IMR-90 (cell line): ENCODE results near the gene FEM1B. TPM values are rescaled to one million over a fixed set of nuclear protein-coding genes. Genes with fewer than 3 reads are reported as not detected.

Source experiments
- ATAC-seq: fragments of 200-7000 bp; cut with Tn5 transposase; 2 replicates; pipeline ENCODE4 v1.9.1; 2020; ENCODE audit warnings: low read depth, mild to moderate bottlenecking, moderate library complexity
- BruUV-seq: library from RNA; stranded (reverse); fragments of 400-500 nt; replicated peaks from 2 replicates; lab custom pipeline; 2021; lab: Mats Ljungman, UMichigan
- CTCF ChIA-PET: fragments of 300-600 bp; formaldehyde crosslinking; extraction: SDS; loops from one replicate; lab custom pipeline; 2021; ENCODE audit warnings: antibody characterized with exemption; lab: Yijun Ruan, JAX
- POLR2A ChIA-PET: fragments of 300-600 bp; sonication (Branson Sonifier 250); formaldehyde crosslinking; loops from one replicate; lab custom pipeline; 2022; ENCODE audit warnings: antibody characterized with exemption; ENCODE audit not compliant: unreplicated experiment; lab: Charles Lee
- DNase-seq: peaks from one replicate; pipeline ENCODE4 v3.0.0; 2013
- H2AFZ ChIP-seq: replicated peaks from 2 replicates; pipeline ENCODE3; 2013; ENCODE audit warnings: low read length, mild to moderate bottlenecking; ENCODE audit not compliant: poor library complexity
- H2AK5ac ChIP-seq: 2 replicates; pipeline ENCODE4 v1.6.1; 2013; ENCODE audit warnings: low read depth, low read length, inconsistent platforms
- H2AK9ac ChIP-seq: replicated peaks from 2 replicates; pipeline ENCODE3; 2013; ENCODE audit warnings: mild to moderate bottlenecking, low read depth, low read length, moderate library complexity; ENCODE audit not compliant: poor library complexity
- H2BK120ac ChIP-seq: 2 replicates; pipeline ENCODE4 v1.6.1; 2013; ENCODE audit warnings: low read depth, low read length, inconsistent platforms
- H2BK15ac ChIP-seq: 3 replicates; pipeline ENCODE4 v1.6.1; 2013; ENCODE audit warnings: low read depth, low read length, inconsistent platforms
- H2BK20ac ChIP-seq: 2 replicates; pipeline ENCODE4 v1.6.1; 2013; ENCODE audit warnings: low read depth, mild to moderate bottlenecking, inconsistent platforms, low read length, moderate library complexity
- H2BK5ac ChIP-seq: 2 replicates; pipeline ENCODE4 v1.6.1; 2013; ENCODE audit warnings: mild to moderate bottlenecking, low read depth, low read length, inconsistent platforms; ENCODE audit not compliant: poor library complexity, severe bottlenecking
- H3K14ac ChIP-seq: replicated peaks from 2 replicates; pipeline ENCODE4 v1.6.1; 2013; ENCODE audit warnings: low read depth, low read length, inconsistent platforms
- H3K18ac ChIP-seq: 2 replicates; pipeline ENCODE4 v1.6.1; 2013; ENCODE audit warnings: low read depth, low read length, control low read depth
- H3K23ac ChIP-seq: 2 replicates; pipeline ENCODE4 v1.6.1; 2013; ENCODE audit warnings: low read depth, low read length, inconsistent platforms
- H3K27ac ChIP-seq: 2 replicates; pipeline ENCODE4 v1.5.1; 2013; ENCODE audit warnings: mild to moderate bottlenecking, control low read depth, low read length; ENCODE audit not compliant: insufficient read depth
- H3K27me3 ChIP-seq: 2 replicates; pipeline ENCODE4 v1.6.1; 2013; ENCODE audit warnings: low read length; ENCODE audit not compliant: control insufficient read depth, insufficient read depth
- H3K36me3 ChIP-seq: 2 replicates; pipeline ENCODE4 v1.6.1; 2013; ENCODE audit warnings: low read length, mixed read lengths; ENCODE audit not compliant: control insufficient read depth, insufficient read depth
- H3K4ac ChIP-seq: 2 replicates; pipeline ENCODE4 v1.6.1; 2013; ENCODE audit warnings: low read depth, low read length, inconsistent platforms
- H3K4me1 ChIP-seq: 2 replicates; pipeline ENCODE4 v1.6.1; 2013; ENCODE audit warnings: low read length, mixed read lengths; ENCODE audit not compliant: control insufficient read depth, insufficient read depth
- H3K4me2 ChIP-seq: 2 replicates; pipeline ENCODE4 v1.6.1; 2013; ENCODE audit warnings: low read depth, mild to moderate bottlenecking, control low read depth, low read length, moderate library complexity
- H3K4me3 ChIP-seq: 2 replicates; pipeline ENCODE4 v1.5.1; 2013; ENCODE audit warnings: low read depth, mild to moderate bottlenecking, control low read depth, low read length, moderate library complexity; ENCODE audit not compliant: insufficient read depth
- H3K56ac ChIP-seq: 2 replicates; pipeline ENCODE4 v1.6.1; 2013; ENCODE audit warnings: low read length, inconsistent platforms; ENCODE audit not compliant: insufficient read depth; ENCODE audit errors: extremely low read depth
- H3K79me1 ChIP-seq, 2 experiments: 2 replicates each; pipeline ENCODE4 v1.6.1; 2013; ENCODE audit warnings: low read length in 2 of 2, inconsistent platforms in 1 of 2, low read depth in 1 of 2
- H3K9ac ChIP-seq: 2 replicates; pipeline ENCODE4 v1.6.1; 2013; ENCODE audit warnings: low read depth, low read length, control low read depth
- H3K9me1 ChIP-seq: 2 replicates; pipeline ENCODE4 v1.6.1; 2013; ENCODE audit warnings: low read length, inconsistent platforms; ENCODE audit not compliant: insufficient read depth
- H3K9me3 ChIP-seq: 2 replicates; pipeline ENCODE4 v1.6.1; 2013; ENCODE audit warnings: low read length; ENCODE audit not compliant: control insufficient read depth, insufficient read depth
- H4K20me1 ChIP-seq: 2 replicates; pipeline ENCODE4 v1.6.1; 2013; ENCODE audit warnings: low read length, inconsistent platforms; ENCODE audit not compliant: insufficient read depth
- H4K5ac ChIP-seq: 2 replicates; pipeline ENCODE4 v1.6.1; 2013; ENCODE audit warnings: mild to moderate bottlenecking, low read depth, low read length, control low read depth
- H4K8ac ChIP-seq, 2 experiments: 2 replicates each; pipeline ENCODE4 v1.6.1; 2013; ENCODE audit warnings: low read depth in 2 of 2, low read length in 2 of 2, control low read depth in 1 of 2, inconsistent platforms in 1 of 2
- H4K91ac ChIP-seq: 2 replicates; pipeline ENCODE4 v1.6.1; 2013; ENCODE audit warnings: low read depth, low read length, inconsistent platforms; ENCODE audit not compliant: insufficient read depth
- FOS ChIP-seq: fragments of 150-350 bp; IDR thresholded peaks from 2 replicates; pipeline ENCODE4 v1.6.1; 2016; ENCODE audit warnings: low read depth, low read length
- NFE2L2 ChIP-seq: fragments of 150-350 bp; IDR thresholded peaks from 2 replicates; pipeline ENCODE4 v1.6.1; 2016; ENCODE audit warnings: low read depth, mild to moderate bottlenecking, low read length
- POLR2A ChIP-seq: IDR thresholded peaks from 2 replicates; pipeline ENCODE4 v1.6.1; 2012; ENCODE audit warnings: mild to moderate bottlenecking, low read depth, low read length
- RAD21 ChIP-seq: IDR thresholded peaks from 2 replicates; pipeline ENCODE4 v1.6.1; 2012; ENCODE audit warnings: low read length, improper control_type of control experiment
- RCOR1 ChIP-seq: IDR thresholded peaks from 2 replicates; pipeline ENCODE4 v1.6.1; 2012; ENCODE audit warnings: mild to moderate bottlenecking, low read length, improper control_type of control experiment; ENCODE audit not compliant: insufficient replicate concordance
- WGBS, 2 experiments: methylation state at CpG; one replicate each; pipeline versions ENCODE4 v1.1.5 to v1.1.7; 2013; ENCODE audit warnings: missing lambda C conversion rate in 2 of 2; ENCODE audit not compliant: insufficient read length in 1 of 2; ENCODE audit errors: extremely low coverage in 2 of 2; 5-methylcytosine and 5-hydroxymethylcytosine counted together
- dilution Hi-C: fragments of 300-500 bp; cut with HindIII; formaldehyde crosslinking; loops from one replicate; pipeline ENCODE4 v1.14.3; 2018; ENCODE audit warnings: low sequenced_read_pairs; ENCODE audit not compliant: unreplicated experiment
- in situ Hi-C: fragments of 300-500 bp; cut with MboI; formaldehyde crosslinking; loops from 3 replicates; pipeline ENCODE4 v1.14.3; 2019; ENCODE audit warnings: low sequenced_read_pairs, inconsistent platforms, mixed read lengths
- intact Hi-C: fragments of 100-400 bp; cut with micrococcal nuclease; formaldehyde crosslinking; loops from 2 replicates; pipeline ENCODE4 v1.10.0; 2022
- polyA plus RNA-seq, 3 experiments: library from polyadenylated mRNA; depleted of rRNA; stranded (reverse); fragments of >200 nt; gene quantifications; 2 replicates each; pipeline ENCODE4 v1.2.3, GENCODE V29; 2012; ENCODE audit warnings: low replicate concordance in 1 of 3
- total RNA-seq: library from RNA; depleted of rRNA; stranded (reverse); fragments of >200 nt; gene quantifications from 2 replicates; pipeline ENCODE4 v1.2.3, GENCODE V29; 2012
- TF ChIP-seq, protein P1 (sequence below): conservative IDR thresholded peaks from 2 replicates; pipeline ENCODE4 v1.5.1; 2012; ENCODE audit warnings: mild to moderate bottlenecking, low read depth, low read length, improper control_type of control experiment
- TF ChIP-seq, protein P2 (sequence below): fragments of 150-350 bp; IDR thresholded peaks from 2 replicates; pipeline ENCODE4 v1.6.1; 2017; ENCODE audit warnings: mild to moderate bottlenecking, antibody characterized with exemption, low read length, low read depth

Gene FEM1B
- total and polyA plus RNA-seq, 2 of the 4 experiments (the other 2 are of a cell fraction): 16.9 to 51.4 TPM

DNA sequence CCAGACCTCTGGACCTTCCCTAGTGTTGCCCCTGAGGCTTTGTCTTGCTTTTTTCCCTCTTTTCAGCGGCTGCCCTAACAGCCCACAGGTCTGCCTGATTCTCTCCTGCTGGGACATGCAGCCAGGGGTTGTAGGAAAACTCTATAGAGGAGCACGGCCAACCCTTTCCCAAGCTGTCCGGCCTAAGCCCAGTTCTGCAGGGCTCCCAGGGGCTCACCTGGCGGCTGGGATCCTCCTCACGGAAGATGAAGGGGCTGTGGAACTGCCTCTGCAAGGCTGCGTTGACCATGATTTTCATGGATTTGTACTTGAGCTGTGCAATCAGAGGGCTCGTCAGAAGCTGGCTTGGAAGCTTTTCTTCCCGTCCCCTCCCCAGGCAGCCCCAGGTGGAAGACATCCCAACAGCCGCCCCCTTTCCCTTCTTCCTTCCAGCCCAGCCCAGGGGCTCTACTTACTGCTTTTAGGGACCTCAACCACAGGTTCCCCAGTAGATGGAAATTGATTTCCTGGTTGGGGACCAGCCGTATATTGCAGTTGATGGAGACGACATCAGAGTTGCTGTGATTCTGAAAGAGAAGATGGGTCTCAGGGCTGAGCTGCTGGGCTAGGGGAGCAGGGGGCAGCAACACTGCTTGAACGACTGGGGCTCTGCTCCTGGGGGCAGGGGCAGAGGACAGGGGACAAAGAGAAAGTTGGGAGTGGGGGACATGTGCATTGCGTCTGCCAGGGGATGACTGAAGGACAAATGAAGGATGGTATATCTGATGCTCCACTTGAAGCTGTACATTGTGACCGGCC, 29.8 kb downstream of the FEM1B start:
- no peak overlapping the region for H3K56ac ChIP-seq
- peak overlapping the region; percentile 81; the same call in 1 of the 2 replicates for H2BK20ac ChIP-seq
- peak overlapping the region in 1 of 2 experiments; percentile 43; a peak in 1 of 4 replicates for H4K8ac ChIP-seq
- H2BK120ac ChIP-seq: peak overlapping the region; percentile 88
- POLR2A ChIA-PET: no interaction called here
- peaks cover 6% of the 10 kb centered on the region; the same call in 1 of the 2 replicates for H3K36me3 ChIP-seq
- no peaks in the 10 kb centered on the region for H3K27me3 ChIP-seq
- H2AFZ ChIP-seq: no peak overlapping the region
- TF ChIP-seq RCOR1: no peak
- no peak for TF ChIP-seq POLR2A
- no peak for TF ChIP-seq RAD21
- TF ChIP-seq, protein P1, sequence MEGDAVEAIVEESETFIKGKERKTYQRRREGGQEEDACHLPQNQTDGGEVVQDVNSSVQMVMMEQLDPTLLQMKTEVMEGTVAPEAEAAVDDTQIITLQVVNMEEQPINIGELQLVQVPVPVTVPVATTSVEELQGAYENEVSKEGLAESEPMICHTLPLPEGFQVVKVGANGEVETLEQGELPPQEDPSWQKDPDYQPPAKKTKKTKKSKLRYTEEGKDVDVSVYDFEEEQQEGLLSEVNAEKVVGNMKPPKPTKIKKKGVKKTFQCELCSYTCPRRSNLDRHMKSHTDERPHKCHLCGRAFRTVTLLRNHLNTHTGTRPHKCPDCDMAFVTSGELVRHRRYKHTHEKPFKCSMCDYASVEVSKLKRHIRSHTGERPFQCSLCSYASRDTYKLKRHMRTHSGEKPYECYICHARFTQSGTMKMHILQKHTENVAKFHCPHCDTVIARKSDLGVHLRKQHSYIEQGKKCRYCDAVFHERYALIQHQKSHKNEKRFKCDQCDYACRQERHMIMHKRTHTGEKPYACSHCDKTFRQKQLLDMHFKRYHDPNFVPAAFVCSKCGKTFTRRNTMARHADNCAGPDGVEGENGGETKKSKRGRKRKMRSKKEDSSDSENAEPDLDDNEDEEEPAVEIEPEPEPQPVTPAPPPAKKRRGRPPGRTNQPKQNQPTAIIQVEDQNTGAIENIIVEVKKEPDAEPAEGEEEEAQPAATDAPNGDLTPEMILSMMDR: no peak
- TF ChIP-seq, protein P2, sequence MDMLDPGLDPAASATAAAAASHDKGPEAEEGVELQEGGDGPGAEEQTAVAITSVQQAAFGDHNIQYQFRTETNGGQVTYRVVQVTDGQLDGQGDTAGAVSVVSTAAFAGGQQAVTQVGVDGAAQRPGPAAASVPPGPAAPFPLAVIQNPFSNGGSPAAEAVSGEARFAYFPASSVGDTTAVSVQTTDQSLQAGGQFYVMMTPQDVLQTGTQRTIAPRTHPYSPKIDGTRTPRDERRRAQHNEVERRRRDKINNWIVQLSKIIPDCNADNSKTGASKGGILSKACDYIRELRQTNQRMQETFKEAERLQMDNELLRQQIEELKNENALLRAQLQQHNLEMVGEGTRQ: no peak
- TF ChIP-seq NFE2L2: no peak
- no peak for TF ChIP-seq FOS
- H3K23ac ChIP-seq: no peak overlapping the region
- H3K4me3 ChIP-seq: no peak overlapping the region
- intact Hi-C loops: loop anchor here (2.0 to 10.0 kb wide), 4 partner anchors 125 to 617 kb away; partner anchors contain the start of gene ITGA11
- ATAC-seq (no peak), DNase-seq (no peak)
- no peak overlapping the region for H3K4me2 ChIP-seq
- H3K9ac ChIP-seq: peak overlapping the region; percentile 23; the same call in 1 of the 2 replicates
- no TSS peak for BruUV-seq
- H3K9me3 ChIP-seq: peaks cover 2% of the 10 kb centered on the region; the same call in 1 of the 2 replicates
- H3K9me1 ChIP-seq: 0 out of 2 replicates have a peak, but pooled peaks cover 3% of the 10 kb centered on the region
- H3K14ac ChIP-seq: no peak overlapping the region
- peak overlapping the region; percentile 65 for H3K4ac ChIP-seq
- dilution Hi-C loops: no loop called here
- WGBS, 2 experiments: 88% methylated on average over 6 of the region's 14 CpGs; no CpG with 5 or more reads in 1 of the 2 experiments
- in situ Hi-C loops: loop anchor here (5.0 to 10.0 kb wide), 2 partner anchors 365 to 567 kb away; no protein-coding TSS in a partner anchor
- H3K4me1 ChIP-seq: peaks cover 17% of the 10 kb centered on the region
- no peaks in the 10 kb centered on the region for H3K79me1 ChIP-seq
- H2AK5ac ChIP-seq: peak overlapping the region; percentile 80; the same call in 1 of the 2 replicates
- H3K18ac ChIP-seq: peak overlapping the region; percentile 78; the same call in 1 of the 2 replicates
- CTCF ChIA-PET: interaction anchor here (0.6 to 1.7 kb wide), 9 partner anchors 10 to 618 kb away, joined by 3 to 9 read pairs (median 3); no protein-coding TSS in a partner anchor
- no peaks in the 10 kb centered on the region for H4K20me1 ChIP-seq
- peak overlapping the region; percentile 86 for H4K91ac ChIP-seq
- H2BK5ac ChIP-seq: no peak overlapping the region
- H3K27ac ChIP-seq: no peak overlapping the region
- no peak overlapping the region for H2AK9ac ChIP-seq
- H4K5ac ChIP-seq: peak overlapping the region; percentile 68
- peak overlapping the region; percentile 80; the same call in 1 of the 3 replicates for H2BK15ac ChIP-seq
